ENCODE results near the gene NRP1. TPM values are rescaled to one million over a fixed set of nuclear protein-coding genes. Genes with fewer than 3 reads are reported as not detected.
A peak's percentile ranks its signal among the peaks of the same experiment; 100 is the strongest.

Gene NRP1
- polyA plus RNA-seq, 1 of the 3 experiments (the other 2 are of a cell fraction) = 129 TPM

GRCh38 chr10:33216661-33217427 is 117.6 kb downstream of the NRP1 start:
- CTCF ChIA-PET = interaction anchor here (0.8 to 1.4 kb wide), 4 partner anchors 9 to 1422 kb away, joined by 3 to 5 read pairs (median 4); no protein-coding TSS in a partner anchor
- no peaks in the 10 kb centered on the region for H4K20me1 ChIP-seq (ENCODE audit: insufficient read depth)
- H3K27me3 ChIP-seq (ENCODE audit: insufficient read depth) = no peaks in the 10 kb centered on the region
- no peak overlapping the region for H2AFZ ChIP-seq (ENCODE audit: low read depth)
- POLR2A ChIA-PET = no interaction called here
- no peak overlapping the region for H3K4me3 ChIP-seq (ENCODE audit: low read depth in 2 of 2, low read length in 1 of 2)
- peaks cover 42% of the 10 kb centered on the region for H3F3A ChIP-seq (replicated peaks; ENCODE audit: insufficient read depth)
- H3K27ac ChIP-seq (ENCODE audit: low read depth in 2 of 2, low read length in 1 of 2) = peak overlapping the region; percentile 73 to 80; a peak in 3 of 4 replicates
- H3K9me3 ChIP-seq = no peaks in the 10 kb centered on the region
- no peaks in the 10 kb centered on the region for H3K9me2 ChIP-seq
- peaks cover 10 to 42% of the 10 kb centered on the region in 2 experiments; a peak in 3 of 4 replicates for H3K4me1 ChIP-seq (ENCODE audit: control insufficient read depth in 1 of 2, insufficient read depth in 2 of 2, low read depth in 1 of 2, low read length in 1 of 2)
- peaks cover 25 to 84% of the 10 kb centered on the region in 2 experiments for H3K36me3 ChIP-seq (replicated peaks in 1 of 2; ENCODE audit: control insufficient read depth in 1 of 2, insufficient read depth in 2 of 2, low read length in 1 of 2)
- peaks cover 17% of the 10 kb centered on the region; the same call in 1 of the 2 replicates for H3K79me2 ChIP-seq (ENCODE audit: insufficient read depth)
- 0 out of 2 replicates have a peak overlapping the region, but pooled peaks have one; percentile 7 for H3K4me2 ChIP-seq
- peak; percentile 56 for DNase-seq
- WGBS (ENCODE audit: low lambda C conversion rate) = 11% methylated on average over 5 of the region's 5 CpGs
- H3K9ac ChIP-seq = peak overlapping the region; percentile 2; the same call in 1 of the 2 replicates
- TF ChIP-seq USF2 (IDR thresholded peaks at IDR 0.05; ENCODE audit: borderline replicate concordance, low read depth, low read length) (no peak), CHD2 (IDR thresholded peaks at IDR 0.05; ENCODE audit: low read length, partially characterized antibody) (peak; percentile 40), POLR2AphosphoS5 (IDR thresholded peaks at IDR 0.05; ENCODE audit: low read depth, low read length) (no peak; the same call in 1 of the 2 replicates), SIN3A (IDR thresholded peaks at IDR 0.05; ENCODE audit: borderline replicate concordance, low read depth, low read length) (no peak), TCF12 (IDR thresholded peaks at IDR 0.05) (peak; percentile 69), GATA2 (CRISPR knock-in tag; IDR thresholded peaks at IDR 0.05) (no peak), MXI1 (IDR thresholded peaks at IDR 0.05; ENCODE audit: low read depth, low read length) (no peak), YY1 (IDR thresholded peaks at IDR 0.05; ENCODE audit: low read depth) (no peak), RCOR1 (IDR thresholded peaks at IDR 0.05; ENCODE audit: low read length) (no peak), MEF2A (IDR thresholded peaks at IDR 0.05; ENCODE audit: borderline replicate concordance, low read depth) (no peak), NRF1 (IDR thresholded peaks at IDR 0.05; ENCODE audit: low read depth, low read length) (no peak), TEAD4 (IDR thresholded peaks at IDR 0.05; ENCODE audit: borderline replicate concordance, insufficient read depth) (no peak), ELF1 (IDR thresholded peaks at IDR 0.05) (no peak), FOXJ3 (CRISPR knock-in tag; IDR thresholded peaks at IDR 0.05) (no peak), TAF1 (IDR thresholded peaks at IDR 0.05; ENCODE audit: borderline replicate concordance, low read depth, low read length) (no peak), RAD21 (IDR thresholded peaks at IDR 0.05; ENCODE audit: low read length) (no peak), FOXM1 (IDR thresholded peaks at IDR 0.05; ENCODE audit: low read depth) (no peak), FOSL2 (IDR thresholded peaks at IDR 0.05; ENCODE audit: borderline replicate concordance, low read depth) (no peak), EP300 (IDR thresholded peaks at IDR 0.05; ENCODE audit: borderline replicate concordance in 1 of 2, low read depth in 1 of 2, low read length in 1 of 2) (peak; percentile 49 to 63; a peak in 3 of 4 replicates), SMC3 (IDR thresholded peaks at IDR 0.05; ENCODE audit: low read depth, low read length) (no peak)
- TF ChIP-seq, protein P1, sequence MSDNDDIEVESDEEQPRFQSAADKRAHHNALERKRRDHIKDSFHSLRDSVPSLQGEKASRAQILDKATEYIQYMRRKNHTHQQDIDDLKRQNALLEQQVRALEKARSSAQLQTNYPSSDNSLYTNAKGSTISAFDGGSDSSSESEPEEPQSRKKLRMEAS (IDR thresholded peaks at IDR 0.05; ENCODE audit: low read depth) = no peak
- TF ChIP-seq, protein P2, sequence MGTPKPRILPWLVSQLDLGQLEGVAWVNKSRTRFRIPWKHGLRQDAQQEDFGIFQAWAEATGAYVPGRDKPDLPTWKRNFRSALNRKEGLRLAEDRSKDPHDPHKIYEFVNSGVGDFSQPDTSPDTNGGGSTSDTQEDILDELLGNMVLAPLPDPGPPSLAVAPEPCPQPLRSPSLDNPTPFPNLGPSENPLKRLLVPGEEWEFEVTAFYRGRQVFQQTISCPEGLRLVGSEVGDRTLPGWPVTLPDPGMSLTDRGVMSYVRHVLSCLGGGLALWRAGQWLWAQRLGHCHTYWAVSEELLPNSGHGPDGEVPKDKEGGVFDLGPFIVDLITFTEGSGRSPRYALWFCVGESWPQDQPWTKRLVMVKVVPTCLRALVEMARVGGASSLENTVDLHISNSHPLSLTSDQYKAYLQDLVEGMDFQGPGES (IDR thresholded peaks at IDR 0.05; ENCODE audit: low read depth, low read length) = no peak
- TF ChIP-seq, protein P3, sequence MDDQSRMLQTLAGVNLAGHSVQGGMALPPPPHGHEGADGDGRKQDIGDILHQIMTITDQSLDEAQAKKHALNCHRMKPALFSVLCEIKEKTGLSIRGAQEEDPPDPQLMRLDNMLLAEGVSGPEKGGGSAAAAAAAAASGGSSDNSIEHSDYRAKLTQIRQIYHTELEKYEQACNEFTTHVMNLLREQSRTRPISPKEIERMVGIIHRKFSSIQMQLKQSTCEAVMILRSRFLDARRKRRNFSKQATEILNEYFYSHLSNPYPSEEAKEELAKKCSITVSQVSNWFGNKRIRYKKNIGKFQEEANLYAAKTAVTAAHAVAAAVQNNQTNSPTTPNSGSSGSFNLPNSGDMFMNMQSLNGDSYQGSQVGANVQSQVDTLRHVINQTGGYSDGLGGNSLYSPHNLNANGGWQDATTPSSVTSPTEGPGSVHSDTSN (IDR thresholded peaks at IDR 0.05) = peak; percentile 79
- TF ChIP-seq, protein P4, sequence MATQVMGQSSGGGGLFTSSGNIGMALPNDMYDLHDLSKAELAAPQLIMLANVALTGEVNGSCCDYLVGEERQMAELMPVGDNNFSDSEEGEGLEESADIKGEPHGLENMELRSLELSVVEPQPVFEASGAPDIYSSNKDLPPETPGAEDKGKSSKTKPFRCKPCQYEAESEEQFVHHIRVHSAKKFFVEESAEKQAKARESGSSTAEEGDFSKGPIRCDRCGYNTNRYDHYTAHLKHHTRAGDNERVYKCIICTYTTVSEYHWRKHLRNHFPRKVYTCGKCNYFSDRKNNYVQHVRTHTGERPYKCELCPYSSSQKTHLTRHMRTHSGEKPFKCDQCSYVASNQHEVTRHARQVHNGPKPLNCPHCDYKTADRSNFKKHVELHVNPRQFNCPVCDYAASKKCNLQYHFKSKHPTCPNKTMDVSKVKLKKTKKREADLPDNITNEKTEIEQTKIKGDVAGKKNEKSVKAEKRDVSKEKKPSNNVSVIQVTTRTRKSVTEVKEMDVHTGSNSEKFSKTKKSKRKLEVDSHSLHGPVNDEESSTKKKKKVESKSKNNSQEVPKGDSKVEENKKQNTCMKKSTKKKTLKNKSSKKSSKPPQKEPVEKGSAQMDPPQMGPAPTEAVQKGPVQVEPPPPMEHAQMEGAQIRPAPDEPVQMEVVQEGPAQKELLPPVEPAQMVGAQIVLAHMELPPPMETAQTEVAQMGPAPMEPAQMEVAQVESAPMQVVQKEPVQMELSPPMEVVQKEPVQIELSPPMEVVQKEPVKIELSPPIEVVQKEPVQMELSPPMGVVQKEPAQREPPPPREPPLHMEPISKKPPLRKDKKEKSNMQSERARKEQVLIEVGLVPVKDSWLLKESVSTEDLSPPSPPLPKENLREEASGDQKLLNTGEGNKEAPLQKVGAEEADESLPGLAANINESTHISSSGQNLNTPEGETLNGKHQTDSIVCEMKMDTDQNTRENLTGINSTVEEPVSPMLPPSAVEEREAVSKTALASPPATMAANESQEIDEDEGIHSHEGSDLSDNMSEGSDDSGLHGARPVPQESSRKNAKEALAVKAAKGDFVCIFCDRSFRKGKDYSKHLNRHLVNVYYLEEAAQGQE (IDR thresholded peaks at IDR 0.05; ENCODE audit: low read depth, low read length) = no peak
- TF ChIP-seq, protein P5, sequence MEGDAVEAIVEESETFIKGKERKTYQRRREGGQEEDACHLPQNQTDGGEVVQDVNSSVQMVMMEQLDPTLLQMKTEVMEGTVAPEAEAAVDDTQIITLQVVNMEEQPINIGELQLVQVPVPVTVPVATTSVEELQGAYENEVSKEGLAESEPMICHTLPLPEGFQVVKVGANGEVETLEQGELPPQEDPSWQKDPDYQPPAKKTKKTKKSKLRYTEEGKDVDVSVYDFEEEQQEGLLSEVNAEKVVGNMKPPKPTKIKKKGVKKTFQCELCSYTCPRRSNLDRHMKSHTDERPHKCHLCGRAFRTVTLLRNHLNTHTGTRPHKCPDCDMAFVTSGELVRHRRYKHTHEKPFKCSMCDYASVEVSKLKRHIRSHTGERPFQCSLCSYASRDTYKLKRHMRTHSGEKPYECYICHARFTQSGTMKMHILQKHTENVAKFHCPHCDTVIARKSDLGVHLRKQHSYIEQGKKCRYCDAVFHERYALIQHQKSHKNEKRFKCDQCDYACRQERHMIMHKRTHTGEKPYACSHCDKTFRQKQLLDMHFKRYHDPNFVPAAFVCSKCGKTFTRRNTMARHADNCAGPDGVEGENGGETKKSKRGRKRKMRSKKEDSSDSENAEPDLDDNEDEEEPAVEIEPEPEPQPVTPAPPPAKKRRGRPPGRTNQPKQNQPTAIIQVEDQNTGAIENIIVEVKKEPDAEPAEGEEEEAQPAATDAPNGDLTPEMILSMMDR (IDR thresholded peaks at IDR 0.05) = no peak

Data from SK-N-SH (cell line).